K562 (cell line): ENCODE results near the gene DRAXIN. TPM values are rescaled to one million over a fixed set of nuclear protein-coding genes. Genes with fewer than 3 reads are reported as not detected.

Experiments used
- BMI1 ChIP-seq: fragments of 150-350 bp; IDR thresholded peaks from 2 replicates; pipeline ENCODE4 v1.6.1; 2014; ENCODE audit warnings: low read length
- EP400 ChIP-seq: fragments of 450-650 bp; IDR thresholded peaks from 2 replicates; pipeline ENCODE4 v1.6.1; 2017; ENCODE audit warnings: antibody characterized with exemption, mild to moderate bottlenecking, moderate library complexity
- HDGF ChIP-seq: fragments of 450-650 bp; IDR thresholded peaks from 2 replicates; pipeline ENCODE4 v1.6.1; 2016
- JUN ChIP-seq, 2 experiments: sonication (generic) in 1 of 2; formaldehyde crosslinking in 1 of 2; IDR thresholded peaks; 2 replicates each; pipeline versions ENCODE4 v1.6.1 to v1.8.0; 2012 to 2022; ENCODE audit warnings: borderline replicate concordance in 2 of 2, mild to moderate bottlenecking in 2 of 2, improper control_type of control experiment in 1 of 2, low read depth in 1 of 2, low read length in 1 of 2, missing genetic modification reagents in 1 of 2
- JUNB ChIP-seq: fragments of 450-650 bp; formaldehyde crosslinking; conservative IDR thresholded peaks from 2 replicates; pipeline ENCODE4 v1.4.0; 2020; ENCODE audit warnings: mild to moderate bottlenecking
- MAFG ChIP-seq: fragments of 450-650 bp; conservative IDR thresholded peaks from 2 replicates; pipeline ENCODE4 v1.6.1; 2016; ENCODE audit warnings: missing genetic modification characterization, missing compliant biosample characterization
- NFRKB ChIP-seq: fragments of 450-650 bp; IDR thresholded peaks from 2 replicates; pipeline ENCODE4 v1.6.1; 2016; ENCODE audit warnings: low read depth
- NRF1 ChIP-seq, 2 experiments: fragments of 450-650 bp; IDR thresholded peaks in 1 of 2; conservative IDR thresholded peaks in 1 of 2; 2 replicates each; pipeline ENCODE4 v1.6.1; 2014; ENCODE audit warnings: mild to moderate bottlenecking in 2 of 2
- POLR3G ChIP-seq: IDR thresholded peaks from 2 replicates; pipeline ENCODE4 v1.6.1; 2011; ENCODE audit not compliant: insufficient read length, insufficient replicate concordance; ENCODE audit errors: extremely low read depth
- PURB ChIP-seq: sonication (generic); formaldehyde crosslinking; IDR thresholded peaks from 2 replicates; pipeline ENCODE4 v1.9.0; 2021; ENCODE audit warnings: low read depth, mild to moderate bottlenecking, missing genetic modification reagents
- RAD21 ChIP-seq, 2 experiments: fragments of 250-450 bp in 1 of 2; fragments of 450-650 bp in 1 of 2; sonication (Bioruptor Pico) in 1 of 2; formaldehyde crosslinking in 1 of 2; IDR thresholded peaks in 1 of 2; conservative IDR thresholded peaks in 1 of 2; 2 replicates each; pipeline versions ENCODE4 v1.4.0 to v1.8.0; 2020 to 2022; ENCODE audit warnings: mild to moderate bottlenecking in 2 of 2, moderate library complexity in 1 of 2
- RFX5 ChIP-seq: IDR thresholded peaks from 2 replicates; pipeline ENCODE4 v1.6.1; 2011; ENCODE audit warnings: low read depth, mild to moderate bottlenecking, improper control_type of control experiment, low read length
- SMAD2 ChIP-seq: fragments of 150-350 bp; IDR thresholded peaks from 2 replicates; pipeline ENCODE4 v1.6.1; 2014; ENCODE audit warnings: low read depth, mild to moderate bottlenecking, low read length
- SMAD3 ChIP-seq: fragments of 450-650 bp; formaldehyde crosslinking; conservative IDR thresholded peaks from 2 replicates; pipeline ENCODE4 v1.4.0; 2020; ENCODE audit warnings: mild to moderate bottlenecking
- SP1 ChIP-seq: sonication (generic); formaldehyde crosslinking; IDR thresholded peaks from 2 replicates; pipeline ENCODE4 v1.8.1; 2022; ENCODE audit warnings: mild to moderate bottlenecking, missing genetic modification reagents
- SRSF7 ChIP-seq: fragments of 200-400 bp; formaldehyde crosslinking; optimal IDR thresholded peaks from 2 replicates; pipeline ENCODE3; 2017; ENCODE audit warnings: mild to moderate bottlenecking, low read depth, low read length
- TGIF2 ChIP-seq: sonication (generic); formaldehyde crosslinking; IDR thresholded peaks from 2 replicates; pipeline ENCODE4 v1.8.1; 2022; ENCODE audit warnings: mild to moderate bottlenecking, missing genetic modification reagents, moderate library complexity
- ZNF263 ChIP-seq: sonication (generic); formaldehyde crosslinking; IDR thresholded peaks from 2 replicates; pipeline ENCODE4 v1.8.0; 2022; ENCODE audit warnings: mild to moderate bottlenecking, missing genetic modification reagents, borderline replicate concordance
- ZNF311 ChIP-seq: fragments of 250-450 bp; sonication (Bioruptor Pico); IDR thresholded peaks from 2 replicates; pipeline ENCODE4 v1.4.0; 2020; ENCODE audit warnings: mild to moderate bottlenecking, moderate library complexity
- ZNF354B ChIP-seq: fragments of 250-450 bp; sonication (Bioruptor Pico); IDR thresholded peaks from 2 replicates; pipeline ENCODE4 v1.4.0; 2020
- ZNF766 ChIP-seq: fragments of 200-800 bp; sonication (Bioruptor generic); conservative IDR thresholded peaks from 2 replicates; pipeline ENCODE4 v1.6.1; 2016; ENCODE audit warnings: missing genetic modification characterization, missing compliant biosample characterization
- ZNF79 ChIP-seq: fragments of 250-450 bp; sonication (Bioruptor Pico); IDR thresholded peaks from 2 replicates; pipeline ENCODE4 v1.4.0; 2020; ENCODE audit warnings: low read depth, mild to moderate bottlenecking, moderate library complexity
- ZSCAN32 ChIP-seq: fragments of 450-650 bp; formaldehyde crosslinking; IDR thresholded peaks from 2 replicates; pipeline ENCODE4 v1.4.0; 2020; ENCODE audit warnings: mild to moderate bottlenecking, moderate library complexity
- polyA plus RNA-seq, 8 experiments: library from polyadenylated mRNA; depleted of rRNA in 4 of 8; stranded (reverse) in 5 of 8; unstranded in 3 of 8; fragments of >200 nt; fragmentation: Nextera tagmentation in 2 of 8; fragmentation: Illumina TruSeq in 1 of 8; extraction: Ambion mirVana in 2 of 8; extraction: Trizol in 1 of 8; gene quantifications; 2 replicates each; pipeline versions ENCODE4 v1.2.1 to v1.2.3, GENCODE V29; 2011 to 2014; ENCODE audit warnings: inconsistent platforms in 1 of 8, missing spikeins in 1 of 8
- total RNA-seq, 7 experiments: library from RNA; depleted of rRNA in 6 of 7; stranded (reverse); fragments of >200 nt in 6 of 7; fragmentation: Illumina TruSeq in 2 of 7; extraction: Trizol in 2 of 7; gene quantifications; 2 replicates each; pipeline versions ENCODE4 v1.2.1 to v1.2.3, GENCODE V29; 2011 to 2021; ENCODE audit warnings: low replicate concordance in 1 of 7
- TF ChIP-seq, protein P1 (sequence below): fragments of 250-450 bp; sonication (Bioruptor Pico); IDR thresholded peaks from 2 replicates; pipeline ENCODE4 v1.5.0; 2021; ENCODE audit warnings: mild to moderate bottlenecking, borderline replicate concordance
- TF ChIP-seq, protein P2 (sequence below), 3 experiments: IDR thresholded peaks in 2 of 3; conservative IDR thresholded peaks in 1 of 3; 2 replicates each; pipeline ENCODE4 v1.5.1; 2011 to 2012; ENCODE audit warnings: low read length in 3 of 3, mild to moderate bottlenecking in 3 of 3, control low read depth in 2 of 3, improper control_type of control experiment in 1 of 3, inconsistent platforms in 1 of 3, low read depth in 1 of 3, mixed read lengths in 1 of 3, moderate library complexity in 1 of 3; ENCODE audit not compliant: insufficient read depth in 2 of 3

The DRAXIN gene
- total and polyA plus RNA-seq, 9 of the 15 experiments (the other 6 are each of a cell fraction or from before 2014, with no cell fraction given), result 0.01 to 0.04 (median 0.01) TPM; not detected in 6

DNA sequence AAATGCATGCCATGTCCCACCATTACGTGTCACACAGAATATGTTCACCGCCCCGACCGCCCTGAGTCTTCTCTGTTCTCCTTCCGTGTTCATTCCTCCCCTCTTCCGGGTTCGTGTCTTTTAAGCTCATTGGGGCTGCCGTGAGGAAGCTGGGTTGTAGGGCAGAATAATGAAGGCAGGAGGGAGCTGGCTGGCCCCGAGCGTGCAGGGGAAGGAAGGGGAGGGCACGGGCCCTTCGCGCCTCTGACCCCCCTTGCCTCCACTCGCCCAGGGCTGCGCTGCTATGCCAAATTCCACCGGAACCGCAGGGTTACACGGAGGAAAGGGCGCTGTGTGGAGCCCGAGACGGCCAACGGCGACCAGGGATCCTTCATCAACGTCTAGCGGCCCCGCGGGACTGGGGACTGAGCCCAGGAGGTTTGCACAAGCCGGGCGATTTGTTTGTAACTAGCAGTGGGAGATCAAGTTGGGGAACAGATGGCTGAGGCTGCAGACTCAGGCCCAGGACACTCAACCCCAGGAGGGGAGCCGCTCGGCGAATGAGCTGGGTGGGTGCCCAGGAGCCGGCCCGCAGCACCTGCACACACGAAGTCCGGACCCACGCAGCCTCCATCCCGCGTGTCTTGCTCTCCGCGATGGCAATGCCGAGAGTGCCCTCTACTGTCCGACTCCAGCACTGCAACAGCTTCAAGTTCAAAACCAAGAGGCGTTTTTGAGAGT is 28.0 kb downstream of the DRAXIN start (continued):
- TF ChIP-seq HDGF (no peak), BMI1 (no peak), ZNF766 (CRISPR knock-in tag) (no peak), PURB (CRISPR knock-in tag) (no peak), EP400 (peak; percentile 51; the same call in 1 of the 2 replicates), SRSF7 (no peak), JUN (IDR thresholded peaks at IDR 0.05; ENCODE audit: borderline replicate concordance, low read depth, low read length) (no peak), JUN (CRISPR knock-in tag; IDR thresholded peaks at IDR 0.05; ENCODE audit: borderline replicate concordance) (no peak), MAFG (tag) (no peak), ZSCAN32 (CRISPR knock-in tag) (no peak), ZNF263 (peak; percentile 57; the same call in 1 of the 2 replicates), SMAD2 (no peak), NRF1 (conservative IDR thresholded peaks at IDR 0.05 in 1 of 2, IDR thresholded peaks at IDR 0.05 in 1 of 2) (peak; percentile 38 to 58; a peak in 3 of 4 replicates), SP1 (CRISPR knock-in tag) (peak; percentile 69; the same call in 1 of the 2 replicates), RAD21 (CRISPR knock-in tag; conservative IDR thresholded peaks at IDR 0.05 in 1 of 2, IDR thresholded peaks at IDR 0.05 in 1 of 2) (peak; percentile 98 to 99), SMAD3 (no peak), ZNF311 (CRISPR knock-in tag) (no peak), NFRKB (no peak), JUNB (no peak), ZNF79 (no peak), ZNF354B (no peak), RFX5 (no peak), TGIF2 (CRISPR knock-in tag) (no peak), POLR3G (no peak)
- TF ChIP-seq, protein P1, sequence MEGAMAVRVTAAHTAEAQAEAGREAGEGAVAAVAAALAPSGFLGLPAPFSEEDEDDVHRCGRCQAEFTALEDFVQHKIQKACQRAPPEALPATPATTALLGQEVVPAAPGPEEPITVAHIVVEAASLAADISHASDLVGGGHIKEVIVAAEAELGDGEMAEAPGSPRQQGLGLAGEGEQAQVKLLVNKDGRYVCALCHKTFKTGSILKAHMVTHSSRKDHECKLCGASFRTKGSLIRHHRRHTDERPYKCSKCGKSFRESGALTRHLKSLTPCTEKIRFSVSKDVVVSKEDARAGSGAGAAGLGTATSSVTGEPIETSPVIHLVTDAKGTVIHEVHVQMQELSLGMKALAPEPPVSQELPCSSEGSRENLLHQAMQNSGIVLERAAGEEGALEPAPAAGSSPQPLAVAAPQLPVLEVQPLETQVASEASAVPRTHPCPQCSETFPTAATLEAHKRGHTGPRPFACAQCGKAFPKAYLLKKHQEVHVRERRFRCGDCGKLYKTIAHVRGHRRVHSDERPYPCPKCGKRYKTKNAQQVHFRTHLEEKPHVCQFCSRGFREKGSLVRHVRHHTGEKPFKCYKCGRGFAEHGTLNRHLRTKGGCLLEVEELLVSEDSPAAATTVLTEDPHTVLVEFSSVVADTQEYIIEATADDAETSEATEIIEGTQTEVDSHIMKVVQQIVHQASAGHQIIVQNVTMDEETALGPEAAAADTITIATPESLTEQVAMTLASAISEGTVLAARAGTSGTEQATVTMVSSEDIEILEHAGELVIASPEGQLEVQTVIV (CRISPR knock-in tag), result no peak
- TF ChIP-seq, protein P2, sequence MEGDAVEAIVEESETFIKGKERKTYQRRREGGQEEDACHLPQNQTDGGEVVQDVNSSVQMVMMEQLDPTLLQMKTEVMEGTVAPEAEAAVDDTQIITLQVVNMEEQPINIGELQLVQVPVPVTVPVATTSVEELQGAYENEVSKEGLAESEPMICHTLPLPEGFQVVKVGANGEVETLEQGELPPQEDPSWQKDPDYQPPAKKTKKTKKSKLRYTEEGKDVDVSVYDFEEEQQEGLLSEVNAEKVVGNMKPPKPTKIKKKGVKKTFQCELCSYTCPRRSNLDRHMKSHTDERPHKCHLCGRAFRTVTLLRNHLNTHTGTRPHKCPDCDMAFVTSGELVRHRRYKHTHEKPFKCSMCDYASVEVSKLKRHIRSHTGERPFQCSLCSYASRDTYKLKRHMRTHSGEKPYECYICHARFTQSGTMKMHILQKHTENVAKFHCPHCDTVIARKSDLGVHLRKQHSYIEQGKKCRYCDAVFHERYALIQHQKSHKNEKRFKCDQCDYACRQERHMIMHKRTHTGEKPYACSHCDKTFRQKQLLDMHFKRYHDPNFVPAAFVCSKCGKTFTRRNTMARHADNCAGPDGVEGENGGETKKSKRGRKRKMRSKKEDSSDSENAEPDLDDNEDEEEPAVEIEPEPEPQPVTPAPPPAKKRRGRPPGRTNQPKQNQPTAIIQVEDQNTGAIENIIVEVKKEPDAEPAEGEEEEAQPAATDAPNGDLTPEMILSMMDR (IDR thresholded peaks at IDR 0.05 in 2 of 3, conservative IDR thresholded peaks at IDR 0.05 in 1 of 3; ENCODE audit: insufficient read depth in 2 of 3, low read depth in 1 of 3, low read length in 3 of 3), result peak; percentile 94 to 99 (median 98)
